Activated gamma-delta T cell treated with anti-CD3 and anti-CD28 coated beads, Interleukin-2, amount 50 U/mL, for 16 hours (primary cell): Measurements from ENCODE around the gene SIGLEC11.
"Not testable (repeated sequence)": the region's sequence is repeated elsewhere in the genome, so short reads cannot be mapped to it uniquely, and the experiment has no call there.

Source experiments
- DNase-seq: peaks from one replicate; pipeline ENCODE4 v3.0.0-alpha.2; 2020; ENCODE audit warnings: low read depth

Gene SIGLEC11

DNA sequence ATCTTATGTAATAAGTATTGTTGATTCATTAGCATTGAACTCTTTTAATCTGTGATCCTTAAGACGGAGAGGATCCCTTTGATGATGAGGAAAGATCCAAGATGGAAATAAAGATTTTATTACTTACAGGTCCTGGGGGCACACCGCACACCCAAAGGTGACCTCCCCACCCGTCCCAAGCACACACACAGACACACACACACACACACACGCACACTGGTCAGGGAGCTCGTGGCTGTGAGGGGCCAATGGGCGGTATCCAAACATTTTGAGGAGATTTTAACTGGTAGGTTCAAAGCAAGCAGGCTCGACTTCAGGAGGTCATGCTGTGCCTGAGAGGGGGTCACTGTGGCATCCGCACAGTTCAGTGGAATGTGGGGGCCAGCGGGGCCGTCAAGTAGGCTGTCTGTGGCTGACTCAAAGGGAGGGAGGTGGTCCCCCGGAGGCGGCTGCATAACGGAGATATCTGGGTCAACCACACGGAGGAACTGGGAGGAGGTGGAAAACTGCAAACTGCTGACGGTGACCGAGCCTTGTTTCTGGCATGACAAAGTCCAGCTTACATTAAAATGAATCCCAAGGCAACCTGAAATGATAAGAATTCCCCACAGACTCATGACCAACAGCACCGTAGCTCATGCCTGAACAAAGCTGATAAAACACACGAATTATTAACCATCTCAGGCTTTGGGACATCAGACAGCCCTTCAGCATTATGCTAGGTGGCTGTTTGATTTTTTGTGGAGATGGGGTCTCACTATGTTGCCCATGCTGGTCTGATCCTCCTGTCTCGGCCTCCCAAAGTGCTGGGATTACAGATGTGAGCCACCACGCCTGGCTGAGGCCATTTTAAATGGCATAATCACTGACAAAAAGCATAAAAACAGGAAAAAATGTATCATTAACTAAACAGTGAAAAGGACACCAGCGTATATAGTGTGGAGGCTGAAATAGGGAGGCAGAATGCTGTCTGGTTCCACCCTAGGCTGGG is 20.9 kb upstream of the SIGLEC11 start:
- DNase-seq: no peak

GRCh38 chr19:49978324-49978723 is 17.4 kb upstream of the SIGLEC11 start:
- no peak for DNase-seq

DNA sequence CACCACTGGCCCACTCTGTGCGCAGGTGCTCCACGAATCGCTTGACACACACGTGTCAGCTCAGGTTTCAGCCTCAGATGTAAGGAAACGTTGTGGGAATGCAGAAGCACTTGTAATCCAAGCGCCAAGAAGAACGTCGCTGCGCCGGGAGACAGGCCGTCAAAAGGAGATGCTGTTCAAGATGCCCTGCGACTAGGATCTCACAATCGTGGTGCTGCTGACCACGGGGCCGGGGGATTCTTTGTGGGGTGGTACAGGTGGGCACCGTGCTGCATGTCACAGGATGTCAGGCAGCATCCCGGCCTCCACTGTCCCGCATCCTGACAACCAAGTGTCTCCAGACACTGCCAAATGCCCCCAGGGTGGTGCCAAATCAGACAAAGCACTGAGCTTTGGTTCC is 16.9 kb upstream of the SIGLEC11 start:
- DNase-seq: no peak

GRCh38 chr19:49977076-49977475 is 16.1 kb upstream of the SIGLEC11 start:
- no peak for DNase-seq

GRCh38 chr19:49976496-49976895 is 15.5 kb upstream of the SIGLEC11 start:
- DNase-seq: no peak

- no peak for DNase-seq
Measured at GRCh38 chr19:49975051-49975450, 14.1 kb upstream of the SIGLEC11 start.

DNA sequence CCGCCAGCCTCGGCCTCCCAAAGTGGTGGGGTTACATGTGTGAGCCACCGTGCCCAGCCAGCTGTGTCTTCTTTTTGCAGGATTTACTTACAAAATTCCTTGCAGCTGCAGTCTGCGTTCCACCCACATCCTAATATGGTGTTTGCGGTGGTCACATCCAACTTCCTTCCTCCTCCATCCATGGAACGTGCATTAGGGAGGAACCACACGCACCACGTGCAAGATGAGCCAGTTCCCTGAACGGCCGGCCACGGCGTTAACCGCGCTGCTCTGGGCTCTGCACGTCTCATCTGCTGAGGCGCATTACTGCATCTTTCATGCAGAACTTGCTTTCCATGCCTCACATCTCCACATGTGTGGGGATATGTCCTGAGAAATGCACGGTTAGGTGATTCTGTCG is 13.0 kb upstream of the SIGLEC11 start:
- DNase-seq: no peak

DNA sequence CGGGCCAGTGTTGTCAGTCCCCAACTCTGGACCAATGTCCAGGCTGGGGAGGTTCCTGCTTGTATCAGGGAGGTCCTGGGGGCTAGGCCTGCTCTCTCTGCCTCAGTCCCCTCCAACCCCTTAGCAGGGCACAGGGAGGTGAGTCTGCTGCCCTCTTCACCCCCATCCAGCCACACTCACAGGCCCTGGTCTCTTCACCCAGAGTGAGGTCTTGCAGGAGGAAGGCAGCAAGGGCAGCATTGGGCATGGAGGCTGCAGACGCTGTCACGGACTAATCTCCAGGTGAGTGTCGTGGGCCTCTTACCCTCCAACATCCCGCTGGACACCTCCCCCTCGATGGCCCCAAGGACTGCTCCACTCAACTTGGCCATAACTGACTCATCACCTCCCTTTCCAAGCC is 11.9 kb upstream of the SIGLEC11 start:
- DNase-seq: no peak

DNA sequence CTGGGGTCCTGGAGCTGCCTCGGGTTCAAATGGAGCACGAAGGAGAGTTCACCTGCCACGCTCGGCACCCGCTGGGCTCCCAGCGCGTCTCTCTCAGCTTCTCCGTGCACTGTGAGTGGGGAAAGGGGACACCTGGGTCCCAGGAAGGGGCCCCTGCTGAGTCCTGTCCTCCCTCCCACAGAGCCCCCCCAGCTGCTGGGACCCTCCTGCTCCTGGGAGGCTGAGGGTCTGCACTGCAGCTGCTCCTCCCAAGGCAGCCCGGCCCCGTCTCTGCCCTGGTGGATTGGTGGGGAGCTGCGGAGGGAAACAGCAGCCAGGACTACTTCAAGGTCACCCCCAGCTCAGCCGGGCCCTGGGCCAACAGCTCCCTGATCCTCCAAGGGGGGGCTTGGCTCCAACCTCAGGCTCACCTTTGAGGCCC is 11.0 kb upstream of the SIGLEC11 start:
- no peak for DNase-seq

DNA sequence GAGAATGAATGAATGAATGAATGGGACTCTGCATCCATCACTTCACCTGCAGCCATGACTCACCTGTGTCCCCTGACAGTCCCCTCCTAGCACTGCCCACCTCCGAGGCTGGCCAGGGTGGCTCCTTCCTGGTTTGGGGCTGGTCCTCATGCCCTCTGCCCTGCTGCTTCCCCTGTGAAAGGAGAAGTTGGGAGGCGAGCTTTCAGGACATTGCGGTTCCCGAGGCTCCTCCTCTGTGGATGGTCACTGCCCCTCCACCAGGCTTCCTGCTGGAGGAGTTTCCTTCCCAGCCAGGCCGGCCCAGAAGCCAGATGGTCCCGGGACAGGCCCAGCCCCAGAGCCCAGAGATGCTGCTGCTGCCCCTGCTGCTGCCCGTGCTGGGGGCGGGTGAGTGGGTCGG is 8.4 kb upstream of the SIGLEC11 start:
- DNase-seq: not testable (repeated sequence)

DNA sequence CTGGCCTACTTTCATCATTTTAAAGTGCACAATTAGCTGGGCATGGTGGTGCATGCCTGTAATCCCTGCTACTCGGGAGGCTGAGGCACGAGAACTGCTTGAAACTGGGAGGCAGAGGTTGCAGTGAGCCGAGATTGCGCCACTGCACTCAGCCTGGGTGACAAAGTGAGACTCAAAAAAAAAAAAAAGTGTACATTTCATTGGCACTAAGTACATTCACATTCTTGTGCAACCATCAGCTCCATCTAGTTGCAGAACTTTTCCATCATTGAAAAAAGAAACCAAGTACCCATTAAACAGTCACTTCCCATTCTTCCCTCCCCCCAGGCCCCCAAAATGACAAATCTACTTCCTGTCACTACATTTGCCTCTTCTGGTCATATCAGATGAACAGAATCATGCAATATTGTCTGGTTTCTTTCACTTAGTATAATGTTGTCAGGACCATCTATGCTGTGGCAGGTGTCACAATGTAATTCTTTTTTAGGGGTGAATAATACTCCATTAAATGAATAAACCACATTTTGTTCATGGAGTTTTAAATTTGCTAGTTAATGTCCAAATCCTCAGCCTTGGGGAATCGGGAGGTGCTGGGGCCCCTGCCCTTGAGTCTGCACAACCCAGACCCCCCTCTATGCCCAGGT is 7.4 kb upstream of the SIGLEC11 start:
- no peak for DNase-seq

GRCh38 chr19:49959892-49960291 is 1.1 kb downstream of the SIGLEC11 start:
- DNase-seq: not testable (repeated sequence)

- not testable (repeated sequence) for DNase-seq
Measured at GRCh38 chr19:49958596-49958995, 2.4 kb downstream of the SIGLEC11 start.

DNA sequence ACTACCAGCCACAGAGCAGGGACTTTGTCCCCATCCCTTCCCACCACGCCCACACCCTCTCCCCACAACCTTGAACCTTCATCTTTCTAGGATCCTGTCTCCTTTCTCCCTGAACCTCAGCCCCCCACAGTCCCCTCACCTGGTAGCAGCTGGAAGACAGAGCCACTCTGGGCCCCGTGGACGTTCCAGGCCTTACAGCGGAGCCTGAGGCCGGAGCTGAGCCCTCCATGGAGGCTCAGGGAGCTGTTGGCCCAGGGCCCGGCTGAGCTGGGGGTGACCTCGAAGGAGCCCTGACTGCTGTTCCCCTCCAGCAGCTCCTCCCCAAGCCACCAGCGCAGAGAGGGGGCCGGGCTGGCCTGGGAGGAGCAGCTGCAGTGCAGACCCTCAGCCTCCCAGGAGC is 2.8 kb downstream of the SIGLEC11 start:
- not testable (repeated sequence) for DNase-seq

GRCh38 chr19:49957262-49957915 is 3.6 kb downstream of the SIGLEC11 start:
- DNase-seq: no peak

DNA sequence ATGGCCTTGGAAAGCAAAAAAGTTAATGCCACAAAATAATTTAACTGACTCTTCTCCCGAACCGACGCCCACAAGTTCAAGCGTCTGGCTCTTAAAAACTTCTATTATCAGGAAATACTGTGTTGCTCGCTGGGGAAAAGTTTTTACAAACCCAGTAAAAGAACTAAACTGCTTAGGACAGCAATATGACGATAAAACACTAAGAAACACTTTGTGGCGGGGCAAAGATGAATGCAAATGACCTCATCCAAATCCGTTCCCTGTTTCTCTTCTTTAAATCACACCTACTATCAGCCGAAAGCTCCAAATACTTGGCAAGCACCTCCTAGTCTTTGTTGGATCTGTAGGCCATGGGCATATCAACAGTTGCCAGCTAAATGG is 4.9 kb downstream of the SIGLEC11 start:
- DNase-seq: no peak

DNA sequence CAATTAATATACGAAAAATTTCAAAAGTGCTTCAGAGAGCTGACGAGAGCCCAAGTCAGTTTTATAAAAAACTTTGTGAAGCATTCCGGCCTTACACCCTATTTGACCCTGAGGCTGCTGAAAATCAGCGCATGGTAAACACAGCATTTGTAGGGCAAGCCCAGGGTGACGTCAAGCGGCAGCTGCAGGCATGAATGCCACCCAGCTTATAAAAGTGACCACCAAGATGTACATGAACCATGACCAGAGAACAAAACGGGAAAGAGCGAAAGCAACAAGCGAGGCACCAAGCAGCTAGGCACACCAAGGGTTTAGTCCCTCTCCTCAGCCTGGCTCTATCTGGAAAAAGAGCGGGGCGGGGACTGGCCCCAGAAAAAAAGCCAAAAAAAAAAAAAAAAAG is 6.0 kb downstream of the SIGLEC11 start:
- DNase-seq: no peak

GRCh38 chr19:49954092-49954829 is 6.7 kb downstream of the SIGLEC11 start:
- no peak for DNase-seq

GRCh38 chr19:49953416-49953815 is 7.6 kb downstream of the SIGLEC11 start:
- DNase-seq: no peak

DNA sequence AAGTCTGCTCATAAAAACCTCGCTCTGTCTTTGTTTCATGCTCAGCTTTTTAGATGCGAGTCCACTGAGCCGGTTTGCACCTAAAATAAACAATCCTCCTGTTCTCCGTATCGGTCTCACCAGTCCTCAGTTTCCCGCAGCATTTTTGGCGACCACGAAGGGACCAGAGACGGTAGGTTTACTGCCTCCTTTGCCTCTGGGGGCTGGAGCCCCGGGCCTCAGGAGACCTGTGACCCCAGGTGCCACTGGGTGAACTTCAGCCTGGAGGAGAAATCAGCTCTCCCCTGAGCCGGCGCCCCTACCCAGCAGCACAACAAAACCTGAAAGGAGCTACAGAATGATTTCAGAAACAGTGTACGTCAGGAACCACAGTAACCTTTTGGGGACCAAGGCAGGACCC is 8.1 kb downstream of the SIGLEC11 start:
- DNase-seq: no peak

DNA sequence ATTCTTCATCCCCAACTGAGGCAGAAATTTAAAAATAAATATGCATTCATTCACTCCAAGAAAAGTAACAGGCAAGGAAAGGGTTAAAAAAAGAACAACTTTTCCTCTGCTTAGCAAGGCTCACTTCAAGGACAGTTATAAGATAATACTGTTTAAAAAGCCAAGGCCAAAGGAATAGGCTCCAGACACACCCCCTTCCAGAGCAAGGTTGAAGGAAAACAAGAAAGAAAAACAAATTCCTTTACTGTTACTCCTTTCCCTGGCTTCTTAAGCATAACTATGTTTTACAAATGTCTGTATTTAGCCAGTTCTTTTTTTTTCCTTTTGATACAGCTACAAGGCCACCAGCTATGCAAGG is 8.5 kb downstream of the SIGLEC11 start:
- no peak for DNase-seq

DNA sequence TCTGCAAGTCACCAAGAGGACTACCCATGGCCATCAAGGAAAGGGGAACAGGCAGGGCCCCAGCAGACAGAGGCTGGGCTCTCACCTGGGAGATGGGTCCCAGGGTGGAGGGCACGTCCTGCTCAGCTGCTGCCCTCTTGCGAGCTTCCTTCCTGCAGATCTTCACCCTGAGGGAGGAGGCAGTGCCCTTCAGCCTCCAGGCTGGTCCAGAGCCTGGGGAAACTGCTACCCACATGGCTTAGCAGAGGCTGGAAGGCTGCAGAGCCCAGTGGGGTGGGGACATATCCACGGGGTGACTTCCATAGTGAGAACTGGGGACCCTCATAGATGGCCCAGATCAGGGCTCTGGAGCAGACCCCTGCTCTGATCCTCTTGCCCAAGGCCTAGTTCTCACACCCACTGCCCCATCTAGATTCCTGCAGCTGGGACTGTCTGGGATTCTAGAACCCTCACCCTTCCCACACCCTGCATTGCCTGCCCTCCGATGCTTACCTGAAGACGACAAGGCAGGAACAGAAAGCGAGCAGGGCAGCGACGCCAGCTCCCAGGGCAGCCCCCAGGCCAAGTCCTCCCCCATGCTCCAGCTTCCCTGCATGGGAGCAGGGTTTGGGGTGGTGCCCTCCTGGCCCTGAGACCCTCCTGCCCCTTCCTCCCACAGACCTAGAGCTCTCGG is 9.0 kb downstream of the SIGLEC11 start:
- DNase-seq: no peak
